Subcutaneous adipose tissue (tissue), 4 donors: ENCODE measurements around the gene LMAN1L. TPM values are rescaled to one million over a fixed set of nuclear protein-coding genes. Genes with fewer than 3 reads are reported as not detected.

ENCODE experiments used
- total RNA-seq, 4 donors: library from RNA; depleted of rRNA; stranded (reverse); fragments of >200 nt; gene quantifications; one replicate each; pipeline ENCODE4 v1.1.0, GENCODE V29; 2016
- TF ChIP-seq, protein P1 (sequence below): fragments of 450-650 bp; IDR thresholded peaks from one replicate; pipeline ENCODE4 v1.5.1; 2016; ENCODE audit warnings: low read depth, mild to moderate bottlenecking, control low read depth, antibody characterized with exemption, moderate library complexity

The LMAN1L gene
- total RNA-seq, 4 donors from 2014 or later: not detected

DNA sequence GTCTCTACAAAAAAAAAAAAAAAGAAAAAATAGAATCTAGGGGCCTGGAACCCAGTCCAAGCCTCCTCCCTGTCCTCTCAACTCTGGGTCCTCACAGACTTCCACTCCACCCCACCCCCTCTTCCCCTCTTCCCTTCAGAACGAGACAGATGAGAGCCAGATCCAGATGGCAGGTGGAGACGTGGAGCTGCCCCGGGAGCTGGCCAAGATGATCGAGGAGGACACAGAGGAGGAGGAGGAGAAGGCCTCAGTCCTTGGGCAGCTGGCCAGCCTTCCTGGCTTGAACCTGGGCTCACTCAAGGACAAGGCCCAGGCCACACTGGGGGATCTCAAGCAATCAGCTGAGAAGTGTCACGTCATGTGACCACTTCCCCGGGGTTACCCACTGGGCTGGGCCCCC, 17.4 kb downstream of the LMAN1L start:
- TF ChIP-seq, protein P1, sequence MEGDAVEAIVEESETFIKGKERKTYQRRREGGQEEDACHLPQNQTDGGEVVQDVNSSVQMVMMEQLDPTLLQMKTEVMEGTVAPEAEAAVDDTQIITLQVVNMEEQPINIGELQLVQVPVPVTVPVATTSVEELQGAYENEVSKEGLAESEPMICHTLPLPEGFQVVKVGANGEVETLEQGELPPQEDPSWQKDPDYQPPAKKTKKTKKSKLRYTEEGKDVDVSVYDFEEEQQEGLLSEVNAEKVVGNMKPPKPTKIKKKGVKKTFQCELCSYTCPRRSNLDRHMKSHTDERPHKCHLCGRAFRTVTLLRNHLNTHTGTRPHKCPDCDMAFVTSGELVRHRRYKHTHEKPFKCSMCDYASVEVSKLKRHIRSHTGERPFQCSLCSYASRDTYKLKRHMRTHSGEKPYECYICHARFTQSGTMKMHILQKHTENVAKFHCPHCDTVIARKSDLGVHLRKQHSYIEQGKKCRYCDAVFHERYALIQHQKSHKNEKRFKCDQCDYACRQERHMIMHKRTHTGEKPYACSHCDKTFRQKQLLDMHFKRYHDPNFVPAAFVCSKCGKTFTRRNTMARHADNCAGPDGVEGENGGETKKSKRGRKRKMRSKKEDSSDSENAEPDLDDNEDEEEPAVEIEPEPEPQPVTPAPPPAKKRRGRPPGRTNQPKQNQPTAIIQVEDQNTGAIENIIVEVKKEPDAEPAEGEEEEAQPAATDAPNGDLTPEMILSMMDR: no peak

DNA sequence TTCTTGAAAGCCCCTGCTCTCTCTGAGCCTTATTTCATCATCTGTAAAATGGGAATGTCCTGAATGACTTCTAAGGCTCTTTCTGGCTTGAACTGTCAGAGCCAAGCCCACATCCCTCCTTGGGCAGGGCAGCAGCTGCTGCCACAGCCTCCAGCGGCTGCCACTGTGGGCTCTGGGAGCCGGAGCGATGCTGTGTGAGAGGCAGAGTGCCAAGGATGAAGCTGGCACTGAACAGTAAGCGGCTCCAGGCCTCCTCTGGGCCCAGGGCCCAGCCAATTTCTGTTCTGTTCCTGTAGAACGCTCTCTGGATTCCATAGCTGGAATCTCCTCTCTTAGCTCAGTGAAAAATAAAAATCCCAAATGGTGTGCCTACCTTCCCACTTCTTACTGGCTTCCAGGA, 18.2 kb downstream of the LMAN1L start:
- TF ChIP-seq, protein P1: no peak

DNA sequence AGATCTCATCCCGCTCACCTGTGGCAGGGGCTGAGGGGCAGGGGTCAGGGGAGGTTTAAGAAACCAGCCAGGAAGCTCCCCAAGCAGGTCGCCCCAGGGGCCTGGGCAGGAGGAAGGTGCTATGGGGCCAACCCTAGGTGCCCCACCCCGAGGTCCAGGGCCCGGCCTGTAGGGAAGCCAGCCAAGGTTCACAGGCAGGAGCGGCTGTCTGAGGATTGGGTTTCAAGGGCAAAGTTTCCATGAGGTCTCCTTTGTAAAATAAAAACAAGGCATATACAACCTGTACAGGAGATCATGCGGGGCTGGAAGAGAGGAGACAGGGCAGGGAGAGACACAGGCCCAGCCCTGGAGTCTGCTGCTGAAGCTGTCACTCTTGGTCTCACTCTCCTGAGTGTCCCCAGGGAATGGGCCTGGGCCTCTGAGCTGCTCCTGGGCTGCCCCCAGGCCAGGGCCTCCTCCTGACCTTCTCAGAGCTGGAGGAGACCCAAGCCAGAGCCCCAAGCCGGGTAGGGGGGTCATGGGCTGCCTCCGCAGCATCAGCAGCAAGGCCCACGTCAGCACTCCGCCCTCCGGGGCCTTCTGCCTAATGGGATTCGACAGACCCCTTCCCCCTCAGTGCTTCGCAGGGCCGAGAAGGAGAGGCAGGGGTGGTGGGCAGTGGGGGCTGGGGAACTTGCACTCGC, 19.3 kb downstream of the LMAN1L start:
- TF ChIP-seq, protein P1: no peak

DNA sequence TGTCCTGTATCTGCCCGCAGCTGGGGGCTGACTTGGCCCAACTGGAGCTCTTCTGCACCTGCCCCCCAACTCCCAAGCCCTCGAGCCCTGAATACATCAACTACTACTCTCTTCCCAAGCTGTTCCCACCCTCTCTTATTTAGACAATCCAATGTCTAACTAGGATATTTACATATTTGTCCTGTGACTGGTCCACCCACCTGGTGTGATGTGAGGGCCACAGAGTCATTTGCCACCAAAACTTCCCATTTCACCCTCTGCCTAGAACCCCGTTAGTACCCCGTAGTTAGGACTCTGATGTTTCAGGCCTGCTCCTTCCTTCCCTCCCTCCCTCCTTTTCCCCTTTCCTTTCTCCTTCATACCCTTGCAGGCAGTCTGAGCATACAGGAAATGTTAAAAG, 20.2 kb downstream of the LMAN1L start:
- TF ChIP-seq, protein P1: no peak

DNA sequence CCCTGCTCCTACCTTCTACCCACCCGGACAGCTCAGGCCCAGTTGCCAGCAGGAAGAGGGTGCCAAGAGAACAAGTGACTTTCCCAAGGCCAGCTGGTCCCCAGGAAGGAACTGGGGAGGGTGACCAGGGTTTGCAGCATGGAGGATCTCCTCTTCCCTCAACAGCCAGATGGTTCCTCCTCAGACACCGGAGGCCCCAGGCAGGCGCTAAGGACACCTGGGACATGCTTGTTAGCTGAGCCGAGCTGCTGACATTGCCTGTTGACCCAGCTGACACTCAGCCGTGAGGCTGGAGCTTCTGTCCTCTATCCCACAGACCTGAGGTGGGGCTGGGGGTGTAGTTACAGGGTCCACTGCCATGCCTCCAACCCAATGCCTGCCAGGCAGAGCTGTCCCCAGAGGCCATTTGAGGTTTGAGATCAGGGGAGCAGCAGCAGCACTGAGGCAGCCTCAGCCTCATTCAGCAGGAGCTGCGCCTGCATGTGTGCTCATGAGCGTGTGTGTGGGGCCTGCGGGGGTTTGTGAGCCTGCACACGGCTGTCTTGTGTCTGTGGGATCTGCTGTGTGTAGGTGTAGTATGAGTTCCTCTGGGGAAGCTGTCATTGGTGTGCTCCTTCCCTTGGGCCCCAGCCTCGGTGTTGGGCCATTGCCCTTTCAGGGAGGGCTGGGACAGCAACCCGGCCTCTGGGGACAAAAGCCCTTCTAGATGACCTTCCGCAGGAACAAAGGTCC, 20.9 kb downstream of the LMAN1L start:
- TF ChIP-seq, protein P1: no peak

DNA sequence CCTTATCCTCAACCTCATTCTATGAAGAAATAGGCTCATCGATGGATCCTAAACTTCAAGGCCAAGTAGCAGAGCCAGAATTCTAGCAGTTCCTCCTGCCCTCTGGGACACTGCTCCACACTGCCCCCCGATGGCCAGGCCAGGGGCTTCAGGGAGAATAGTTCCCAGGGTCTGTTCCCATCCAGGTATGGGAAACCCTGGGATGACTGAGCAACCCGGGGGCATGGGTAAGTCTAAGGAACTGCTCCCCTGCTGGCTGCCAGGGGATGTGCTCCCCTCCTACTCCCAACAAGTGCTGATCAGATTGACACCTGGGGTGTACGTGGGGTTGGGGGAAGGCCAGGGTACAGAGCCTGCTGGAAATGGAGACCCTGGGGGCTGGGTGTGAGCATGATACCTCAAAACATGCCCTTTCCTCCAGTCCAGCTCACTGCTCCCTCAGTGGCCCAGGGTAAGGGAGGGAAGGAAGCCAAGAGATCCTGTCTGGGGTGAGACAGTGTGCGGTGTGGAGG, 22.7 kb downstream of the LMAN1L start:
- TF ChIP-seq, protein P1: no peak

DNA sequence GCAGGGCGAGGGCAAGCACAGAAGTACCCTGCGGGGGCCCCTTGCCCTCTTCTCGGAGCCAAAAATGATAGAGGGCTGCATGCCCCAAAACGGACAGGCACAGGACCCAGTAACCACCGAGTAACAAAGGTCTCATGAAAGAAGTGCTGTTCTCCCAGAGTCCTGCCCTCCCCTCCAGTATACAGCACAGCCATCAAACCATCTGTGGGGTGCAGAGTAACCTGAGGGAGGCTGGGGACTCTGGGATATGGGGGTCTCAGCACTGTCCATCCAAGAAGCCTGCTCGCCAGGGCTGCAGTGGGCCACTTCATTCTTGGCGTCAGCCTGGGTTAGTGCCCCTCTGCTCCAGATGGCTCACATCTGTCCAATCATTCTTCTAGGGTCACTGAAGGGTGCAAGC, 24.2 kb downstream of the LMAN1L start:
- TF ChIP-seq, protein P1: no peak
